OCI-LY3 (cell line): ENCODE measurements around the gene SLN.

Experiments used
- EZH2phosphoT487 ChIP-seq: fragments of 200-600 bp; shearing (Covaris generic); IDR thresholded peaks from 2 replicates; pipeline ENCODE4 v1.6.1; 2018; ENCODE audit warnings: antibody characterized with exemption, mixed run types, low read depth
- TF ChIP-seq, protein P1 (sequence below): fragments of 200-600, 300-600 bp; sonication (generic); IDR thresholded peaks from 2 replicates; pipeline ENCODE4 v1.5.1; 2014; ENCODE audit warnings: antibody characterized with exemption, low read length, low read depth

DNA sequence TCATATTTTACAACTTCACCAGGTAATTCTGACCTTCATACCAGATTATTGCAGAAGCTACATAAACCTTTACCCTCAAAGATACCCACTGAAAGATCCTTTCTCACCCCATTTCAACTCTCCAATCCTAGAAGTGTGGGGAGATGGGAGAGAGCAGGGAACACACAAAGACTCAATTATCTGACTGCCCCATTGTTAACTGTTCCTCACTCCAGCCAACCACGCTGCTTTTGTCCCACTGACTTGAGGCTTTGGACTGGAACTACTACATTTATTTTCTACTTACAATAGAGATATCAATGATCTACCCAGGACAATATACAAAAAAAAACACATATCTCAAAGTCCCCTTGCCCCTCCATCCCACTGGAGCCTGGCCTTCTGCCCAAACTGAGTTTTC, 44.7 kb upstream of the SLN start:
- TF ChIP-seq, protein P1, sequence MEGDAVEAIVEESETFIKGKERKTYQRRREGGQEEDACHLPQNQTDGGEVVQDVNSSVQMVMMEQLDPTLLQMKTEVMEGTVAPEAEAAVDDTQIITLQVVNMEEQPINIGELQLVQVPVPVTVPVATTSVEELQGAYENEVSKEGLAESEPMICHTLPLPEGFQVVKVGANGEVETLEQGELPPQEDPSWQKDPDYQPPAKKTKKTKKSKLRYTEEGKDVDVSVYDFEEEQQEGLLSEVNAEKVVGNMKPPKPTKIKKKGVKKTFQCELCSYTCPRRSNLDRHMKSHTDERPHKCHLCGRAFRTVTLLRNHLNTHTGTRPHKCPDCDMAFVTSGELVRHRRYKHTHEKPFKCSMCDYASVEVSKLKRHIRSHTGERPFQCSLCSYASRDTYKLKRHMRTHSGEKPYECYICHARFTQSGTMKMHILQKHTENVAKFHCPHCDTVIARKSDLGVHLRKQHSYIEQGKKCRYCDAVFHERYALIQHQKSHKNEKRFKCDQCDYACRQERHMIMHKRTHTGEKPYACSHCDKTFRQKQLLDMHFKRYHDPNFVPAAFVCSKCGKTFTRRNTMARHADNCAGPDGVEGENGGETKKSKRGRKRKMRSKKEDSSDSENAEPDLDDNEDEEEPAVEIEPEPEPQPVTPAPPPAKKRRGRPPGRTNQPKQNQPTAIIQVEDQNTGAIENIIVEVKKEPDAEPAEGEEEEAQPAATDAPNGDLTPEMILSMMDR: no peak
- no peak for TF ChIP-seq EZH2phosphoT487
